A549 (cell line): ENCODE data around the gene GMDS. TPM values are rescaled to one million over a fixed set of nuclear protein-coding genes. Genes with fewer than 3 reads are reported as not detected.
A peak's percentile ranks its signal among the peaks of the same experiment; 100 is the strongest.

Source experiments
- ATAC-seq, 2 experiments: fragments of 200-7000 bp in 1 of 2; fragments of >200 bp in 1 of 2; cut with Nextera tagmentation in 1 of 2; cut with Tn5 transposase in 1 of 2; 3 replicates each; pipeline versions ENCODE4 v1.8.0 to v1.9.1; 2018 to 2020; ENCODE audit warnings: mild to moderate bottlenecking in 1 of 2, moderate library complexity in 1 of 2
- CTCF ChIA-PET: fragments of 300-600 bp; sonication (Branson Sonifier 250); formaldehyde crosslinking; extraction: SDS; loops from one replicate; lab custom pipeline; 2021; ENCODE audit warnings: antibody characterized with exemption, inconsistent platforms; lab: Yijun Ruan, JAX
- POLR2A ChIA-PET: fragments of 350-600 bp; formaldehyde crosslinking; extraction: SDS; loops from one replicate; lab custom pipeline; 2021; ENCODE audit warnings: antibody characterized with exemption, inconsistent platforms; lab: Yijun Ruan, JAX
- DNase-seq, 2 experiments: peaks; one replicate each; pipeline versions ENCODE4 v3.0.0 to v3.0.0-alpha.2; 2011 to 2016; ENCODE audit warnings: low read depth in 1 of 2, low spot score in 1 of 2
- FAIRE-seq: peaks from 2 replicates; lab custom pipeline; 2011; peaks lifted over from hg19 to GRCh38; lab: Jason Lieb, UNC
- H3K27ac ChIP-seq, 2 experiments: fragments of >200 bp; sonication (Bioruptor Twin); formaldehyde crosslinking; 3 replicates each; pipeline ENCODE4 v1.5.1; 2016 to 2017
- H3K4me1 ChIP-seq: fragments of >200 bp; sonication (Bioruptor Twin); formaldehyde crosslinking; 3 replicates; pipeline ENCODE4 v1.6.1; 2016
- H3K4me2 ChIP-seq: fragments of >200 bp; sonication (Bioruptor Twin); formaldehyde crosslinking; 3 replicates; pipeline ENCODE4 v1.6.1; 2016
- H3K4me3 ChIP-seq: fragments of >200 bp; sonication (Bioruptor Twin); formaldehyde crosslinking; 3 replicates; pipeline ENCODE4 v1.5.1; 2016
- H3K9me3 ChIP-seq: fragments of >200 bp; sonication (Bioruptor Twin); formaldehyde crosslinking; 3 replicates; pipeline ENCODE4 v1.6.1; 2016
- EHF ChIP-seq: fragments of 250-450 bp; sonication (Bioruptor Pico); IDR thresholded peaks from 2 replicates; pipeline ENCODE4 v1.5.0; 2020; ENCODE audit warnings: mild to moderate bottlenecking
- ESRRA ChIP-seq: fragments of 150-350 bp; IDR thresholded peaks from 2 replicates; pipeline ENCODE4 v1.6.1; 2014; ENCODE audit warnings: mild to moderate bottlenecking, low read length, borderline replicate concordance
- HEYL ChIP-seq: fragments of 250-450 bp; sonication (Bioruptor Pico); IDR thresholded peaks from 2 replicates; pipeline ENCODE4 v1.8.0; 2021; ENCODE audit warnings: mild to moderate bottlenecking, moderate library complexity
- HMGXB4 ChIP-seq: fragments of 250-450 bp; sonication (Bioruptor Pico); IDR thresholded peaks from 2 replicates; pipeline ENCODE4 v1.5.0; 2021; ENCODE audit warnings: mild to moderate bottlenecking, moderate library complexity, borderline replicate concordance
- HOXB13 ChIP-seq: fragments of 250-450 bp; sonication (Bioruptor Pico); IDR thresholded peaks from 2 replicates; pipeline ENCODE4 v1.5.0; 2020; ENCODE audit warnings: low read depth, mild to moderate bottlenecking, moderate library complexity
- JUNB ChIP-seq: fragments of >200 bp; sonication (Bioruptor Twin); formaldehyde crosslinking; IDR thresholded peaks from 2 replicates; pipeline ENCODE4 v1.6.1; 2016
- MAFK ChIP-seq: fragments of 450-650 bp; IDR thresholded peaks from 2 replicates; pipeline ENCODE4 v1.6.1; 2014; ENCODE audit not compliant: partially characterized antibody
- MAZ ChIP-seq: fragments of 150-350 bp; IDR thresholded peaks from 2 replicates; pipeline ENCODE4 v1.6.1; 2014; ENCODE audit warnings: antibody characterized with exemption, low read depth, low read length, borderline replicate concordance
- MYC ChIP-seq: IDR thresholded peaks from 2 replicates; pipeline ENCODE4 v1.6.1; 2012; ENCODE audit warnings: mild to moderate bottlenecking, inconsistent platforms, low read length, improper control_type of control experiment, borderline replicate concordance
- NR3C1 ChIP-seq: fragments of >200 bp; sonication (Bioruptor Twin); formaldehyde crosslinking; IDR thresholded peaks from 3 replicates; pipeline ENCODE4 v1.6.1; 2017
- POLR2A ChIP-seq: IDR thresholded peaks from 2 replicates; pipeline ENCODE4 v1.6.1; 2012; ENCODE audit warnings: mild to moderate bottlenecking, low read length
- POLR2AphosphoS2 ChIP-seq: conservative IDR thresholded peaks from 2 replicates; pipeline ENCODE4 v1.6.1; 2012; ENCODE audit warnings: low read length, improper control_type of control experiment, inconsistent platforms
- RARB ChIP-seq: fragments of 250-450 bp; sonication (Bioruptor Pico); IDR thresholded peaks from 2 replicates; pipeline ENCODE4 v1.8.0; 2021; ENCODE audit warnings: mild to moderate bottlenecking, moderate library complexity
- RFX5 ChIP-seq: fragments of 450-650 bp; IDR thresholded peaks from 2 replicates; pipeline ENCODE4 v1.7.1; 2014; ENCODE audit warnings: antibody characterized with exemption, mild to moderate bottlenecking, moderate library complexity
- SMC3 ChIP-seq: fragments of >200 bp; sonication (Bioruptor Twin); formaldehyde crosslinking; IDR thresholded peaks from 3 replicates; pipeline ENCODE4 v1.6.1; 2018; ENCODE audit warnings: inconsistent platforms
- SREBF2 ChIP-seq: fragments of 450-650 bp; IDR thresholded peaks from 2 replicates; pipeline ENCODE4 v1.6.1; 2014; ENCODE audit warnings: mild to moderate bottlenecking, moderate library complexity
- TP53 ChIP-seq: fragments of 250-450 bp; sonication (Bioruptor Pico); IDR thresholded peaks from 2 replicates; pipeline ENCODE4 v1.5.0; 2021; ENCODE audit warnings: mild to moderate bottlenecking, moderate library complexity
- ZFP36 ChIP-seq: fragments of 450-650 bp; IDR thresholded peaks from 2 replicates; pipeline ENCODE4 v1.6.1; 2014; ENCODE audit warnings: borderline replicate concordance; ENCODE audit not compliant: partially characterized antibody
- ZNF302 ChIP-seq: fragments of 250-450 bp; sonication (Bioruptor Pico); IDR thresholded peaks from 2 replicates; pipeline ENCODE4 v1.9.0; 2021; ENCODE audit warnings: inconsistent platforms, mild to moderate bottlenecking, moderate library complexity
- WGBS: methylation state at CpG from one replicate; pipeline ENCODE4 v1.1.6; 2017; ENCODE audit errors: missing lambda C conversion rate; 5-methylcytosine and 5-hydroxymethylcytosine counted together
- polyA plus RNA-seq, 4 experiments: library from polyadenylated mRNA; depleted of rRNA in 3 of 4; stranded (reverse); fragments of >200 nt; fragmentation: RNase III in 1 of 4; extraction: RNeasy Plus Mini Kit Qiagen cat#74134 plus additional on column Dnase treatment in 1 of 4; gene quantifications; 2 replicates in 3 of 4; 3 replicates in 1 of 4; pipeline ENCODE4 v1.2.3, GENCODE V29; 2011 to 2017
- TF ChIP-seq, protein P1 (sequence below): IDR thresholded peaks from 2 replicates; pipeline ENCODE4 v1.6.1; 2012
- TF ChIP-seq, protein P2 (sequence below): fragments of >200 bp; sonication (Bioruptor Twin); formaldehyde crosslinking; IDR thresholded peaks from 2 replicates; pipeline ENCODE4 v1.6.1; 2016
- TF ChIP-seq, protein P3 (sequence below): fragments of 150-350 bp; IDR thresholded peaks from 2 replicates; pipeline ENCODE4 v1.6.1; 2014; ENCODE audit warnings: low read depth, mild to moderate bottlenecking, low read length
- TF ChIP-seq, protein P4 (sequence below): fragments of 250-450 bp; sonication (Bioruptor Pico); IDR thresholded peaks from 2 replicates; pipeline ENCODE4 v1.5.0; 2020; ENCODE audit warnings: low read depth, mild to moderate bottlenecking, moderate library complexity

GMDS gene
- polyA plus RNA-seq, 2 of the 4 experiments (the other 2 are of a cell fraction): 9.9 to 12.4 TPM

DNA sequence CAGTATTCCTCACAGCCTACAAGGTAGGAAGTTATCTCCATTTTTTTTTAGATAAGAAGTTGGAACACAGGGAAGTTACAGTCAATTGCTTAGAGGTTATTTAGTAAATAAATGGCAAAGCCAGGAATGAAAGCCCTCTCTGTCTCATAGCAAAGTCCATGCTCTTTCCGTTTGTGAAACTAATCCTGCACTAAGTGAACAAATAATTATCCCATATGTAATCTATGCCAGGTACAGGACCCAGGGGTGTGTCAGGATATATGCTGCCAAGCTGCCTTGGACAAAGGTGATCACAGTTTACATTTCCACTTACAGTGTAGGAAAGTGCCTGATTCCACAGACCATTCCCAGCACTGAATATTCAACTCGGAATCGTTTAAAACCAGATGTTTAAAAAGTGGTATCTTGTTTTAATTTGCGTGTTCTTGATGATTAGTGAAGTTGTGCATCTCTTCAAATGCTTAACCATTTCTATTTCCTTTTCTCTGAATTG lies 13.6 kb upstream of the GMDS start:
- Histone ChIP-seq H3K4me2 (0 out of 3 replicates have a peak overlapping the region, but pooled peaks have one; percentile 9), H3K27ac (no peak overlapping the region), H3K9me3 (no peaks in the 10 kb centered on the region), H3K4me3 (no peak overlapping the region), H3K4me1 (no peaks in the 10 kb centered on the region)
- 35% methylated on average over 4 of the region's 4 CpGs for WGBS
- CTCF ChIA-PET: interaction anchor here (1.1 kb wide), 1 partner anchor 155 kb away, joined by 3 read pairs; no protein-coding TSS in a partner anchor
- ATAC-seq: no peak
- FAIRE-seq: no peak
- POLR2A ChIA-PET: no interaction called here
- TF ChIP-seq MYC: no peak
- TF ChIP-seq HOXB13: no peak
- TF ChIP-seq, protein P1, sequence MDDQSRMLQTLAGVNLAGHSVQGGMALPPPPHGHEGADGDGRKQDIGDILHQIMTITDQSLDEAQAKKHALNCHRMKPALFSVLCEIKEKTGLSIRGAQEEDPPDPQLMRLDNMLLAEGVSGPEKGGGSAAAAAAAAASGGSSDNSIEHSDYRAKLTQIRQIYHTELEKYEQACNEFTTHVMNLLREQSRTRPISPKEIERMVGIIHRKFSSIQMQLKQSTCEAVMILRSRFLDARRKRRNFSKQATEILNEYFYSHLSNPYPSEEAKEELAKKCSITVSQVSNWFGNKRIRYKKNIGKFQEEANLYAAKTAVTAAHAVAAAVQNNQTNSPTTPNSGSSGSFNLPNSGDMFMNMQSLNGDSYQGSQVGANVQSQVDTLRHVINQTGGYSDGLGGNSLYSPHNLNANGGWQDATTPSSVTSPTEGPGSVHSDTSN: no peak
- no peak for TF ChIP-seq POLR2A
- no peak for TF ChIP-seq SREBF2
- TF ChIP-seq, protein P2, sequence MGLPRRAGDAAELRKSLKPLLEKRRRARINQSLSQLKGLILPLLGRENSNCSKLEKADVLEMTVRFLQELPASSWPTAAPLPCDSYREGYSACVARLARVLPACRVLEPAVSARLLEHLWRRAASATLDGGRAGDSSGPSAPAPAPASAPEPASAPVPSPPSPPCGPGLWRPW: no peak
- TF ChIP-seq EHF (CRISPR knock-in tag): no peak
- TF ChIP-seq POLR2AphosphoS2: no peak
- no peak for TF ChIP-seq RARB (CRISPR knock-in tag)
- TF ChIP-seq, protein P3, sequence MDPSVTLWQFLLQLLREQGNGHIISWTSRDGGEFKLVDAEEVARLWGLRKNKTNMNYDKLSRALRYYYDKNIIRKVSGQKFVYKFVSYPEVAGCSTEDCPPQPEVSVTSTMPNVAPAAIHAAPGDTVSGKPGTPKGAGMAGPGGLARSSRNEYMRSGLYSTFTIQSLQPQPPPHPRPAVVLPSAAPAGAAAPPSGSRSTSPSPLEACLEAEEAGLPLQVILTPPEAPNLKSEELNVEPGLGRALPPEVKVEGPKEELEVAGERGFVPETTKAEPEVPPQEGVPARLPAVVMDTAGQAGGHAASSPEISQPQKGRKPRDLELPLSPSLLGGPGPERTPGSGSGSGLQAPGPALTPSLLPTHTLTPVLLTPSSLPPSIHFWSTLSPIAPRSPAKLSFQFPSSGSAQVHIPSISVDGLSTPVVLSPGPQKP: no peak
- no peak for TF ChIP-seq RFX5
- TF ChIP-seq MAFK: no peak
- TF ChIP-seq ZNF302 (CRISPR knock-in tag): no peak
- TF ChIP-seq MAZ: no peak
- no peak for TF ChIP-seq HEYL (CRISPR knock-in tag)
- no peak for DNase-seq

DNA sequence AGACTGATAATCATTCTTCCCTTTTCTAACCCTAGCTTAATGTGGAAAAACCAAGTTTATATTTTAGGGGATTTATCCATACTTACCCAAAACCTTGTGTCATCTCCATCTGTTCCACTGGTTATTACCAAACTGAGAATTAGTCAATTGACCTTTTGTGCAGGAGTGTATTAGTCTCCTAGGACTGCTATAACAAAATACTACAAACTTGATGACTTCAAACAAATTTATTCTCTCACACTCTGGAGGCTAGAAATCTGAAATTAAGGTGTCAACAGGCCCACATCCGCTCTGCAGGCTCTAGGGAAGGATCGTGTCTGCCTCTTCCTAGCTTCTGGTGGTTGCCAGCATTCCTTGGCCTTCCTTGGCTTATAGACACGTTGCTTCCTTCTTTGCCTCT lies 12.7 kb upstream of the GMDS start:
- DNase-seq (no peak), FAIRE-seq (no peak), ATAC-seq (no peak)
- Histone ChIP-seq H3K9me3 (no peaks in the 10 kb centered on the region), H3K4me2 (no peak overlapping the region), H3K4me3 (no peak overlapping the region), H3K27ac (no peak overlapping the region), H3K4me1 (no peaks in the 10 kb centered on the region)
- TF ChIP-seq JUNB (no peak), SMC3 (no peak), ESRRA (no peak), ZFP36 (no peak), NR3C1 (no peak), HMGXB4 (CRISPR knock-in tag) (no peak), TP53 (no peak), HOXB13 (no peak), RFX5 (no peak)
- TF ChIP-seq, protein P4, sequence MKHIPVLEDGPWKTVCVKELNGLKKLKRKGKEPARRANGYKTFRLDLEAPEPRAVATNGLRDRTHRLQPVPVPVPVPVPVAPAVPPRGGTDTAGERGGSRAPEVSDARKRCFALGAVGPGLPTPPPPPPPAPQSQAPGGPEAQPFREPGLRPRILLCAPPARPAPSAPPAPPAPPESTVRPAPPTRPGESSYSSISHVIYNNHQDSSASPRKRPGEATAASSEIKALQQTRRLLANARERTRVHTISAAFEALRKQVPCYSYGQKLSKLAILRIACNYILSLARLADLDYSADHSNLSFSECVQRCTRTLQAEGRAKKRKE (CRISPR knock-in tag): no peak
- WGBS: 86% methylated on average over 3 of the region's 3 CpGs
- POLR2A ChIA-PET: no interaction called here
- CTCF ChIA-PET: no interaction called here
